GM21390 (cell line): ENCODE results near the gene LTBP1.
A peak's percentile ranks its signal among the peaks of the same experiment; 100 is the strongest.

ENCODE experiments used
- ATAC-seq: cut with Tn5 transposase; IDR thresholded peaks from one replicate; pipeline ENCODE4 v1.9.1; 2021; ENCODE audit not compliant: unreplicated experiment

Gene LTBP1

DNA sequence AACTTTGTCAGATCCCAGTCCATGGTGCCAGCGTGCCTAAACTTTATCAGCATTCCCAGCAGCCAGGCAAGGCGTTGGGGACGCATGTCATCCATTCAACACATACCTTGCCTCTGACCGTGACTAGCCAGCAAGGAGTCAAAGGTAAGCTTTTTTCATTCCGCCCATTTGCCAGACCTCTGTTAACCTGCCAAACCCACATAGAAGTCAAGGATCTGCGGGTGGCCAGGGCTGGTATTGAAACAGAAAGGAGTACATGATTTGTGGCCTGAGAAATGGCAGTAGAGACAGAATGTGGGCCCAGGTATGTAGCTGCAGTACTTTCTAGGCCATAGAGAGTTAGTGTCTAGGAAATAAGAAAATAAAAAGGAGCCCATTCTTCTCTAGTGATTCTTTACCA, 240.2 kb downstream of the LTBP1 start:
- ATAC-seq = no peak

DNA sequence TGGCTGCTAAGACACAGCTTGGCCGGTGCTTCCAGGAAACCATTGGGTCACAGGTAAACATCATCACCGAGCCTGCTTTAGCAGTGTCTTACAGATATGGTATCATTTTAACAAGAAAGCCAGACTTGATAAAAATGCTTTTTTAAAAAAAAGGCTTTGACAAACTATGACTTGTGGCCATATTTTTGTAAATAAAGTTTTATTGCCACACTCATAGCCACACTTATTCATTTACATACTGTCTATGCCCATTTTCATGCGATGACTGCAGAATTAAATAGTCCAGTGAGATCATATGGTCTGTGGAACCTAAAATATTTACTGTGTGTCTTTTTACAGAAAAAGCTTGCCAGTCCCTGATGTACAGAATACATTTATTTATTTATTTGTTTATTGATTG, 242.0 kb downstream of the LTBP1 start:
- no peak for ATAC-seq

DNA sequence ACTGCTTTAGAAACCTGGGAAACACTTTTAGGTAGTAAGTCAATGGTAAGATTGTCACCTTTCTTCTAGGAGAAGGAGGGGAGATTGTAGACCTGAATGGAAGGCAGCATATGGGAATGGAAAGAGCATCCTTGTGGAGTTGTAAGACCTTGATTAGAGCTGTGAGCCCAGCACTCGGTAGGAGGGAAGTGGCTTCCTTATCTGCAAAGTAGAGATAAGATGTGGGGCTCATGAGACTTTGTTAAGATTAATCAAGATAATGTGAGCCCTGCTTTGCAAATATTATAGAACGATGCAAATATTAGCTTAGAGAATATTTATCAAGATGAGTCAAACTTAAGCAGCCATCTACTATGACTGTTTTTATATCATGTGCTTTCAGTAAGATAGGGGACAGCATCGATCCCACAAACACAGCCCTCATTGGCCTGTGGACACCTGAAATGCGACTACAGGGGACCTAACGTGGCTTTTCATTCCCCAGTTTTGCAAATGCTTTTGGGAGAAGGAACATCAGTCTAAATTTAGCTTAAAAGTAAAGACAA, 243.7 kb downstream of the LTBP1 start:
- no peak for ATAC-seq

DNA sequence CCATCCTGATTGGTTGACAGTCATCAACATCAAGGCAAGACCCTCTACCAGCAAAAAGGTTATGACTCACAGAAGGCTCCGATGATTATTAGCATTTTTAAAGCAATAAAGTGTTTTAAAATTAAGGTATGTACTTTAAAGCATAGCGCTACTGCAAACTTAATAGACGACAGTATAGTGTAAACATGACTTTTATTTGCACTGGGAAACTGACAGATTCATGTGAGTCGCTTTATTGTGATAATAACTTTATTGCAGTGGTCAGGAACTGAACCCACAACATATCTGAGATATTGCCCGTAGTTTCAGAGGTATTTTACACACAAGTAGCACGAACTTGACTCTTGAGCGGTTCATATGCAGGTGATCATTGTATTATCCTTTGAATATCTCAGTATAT, 249.1 kb downstream of the LTBP1 start:
- ATAC-seq = no peak

GRCh38 chr2:33196700-33197099, 249.9 kb downstream of the LTBP1 start:
- no peak for ATAC-seq

DNA sequence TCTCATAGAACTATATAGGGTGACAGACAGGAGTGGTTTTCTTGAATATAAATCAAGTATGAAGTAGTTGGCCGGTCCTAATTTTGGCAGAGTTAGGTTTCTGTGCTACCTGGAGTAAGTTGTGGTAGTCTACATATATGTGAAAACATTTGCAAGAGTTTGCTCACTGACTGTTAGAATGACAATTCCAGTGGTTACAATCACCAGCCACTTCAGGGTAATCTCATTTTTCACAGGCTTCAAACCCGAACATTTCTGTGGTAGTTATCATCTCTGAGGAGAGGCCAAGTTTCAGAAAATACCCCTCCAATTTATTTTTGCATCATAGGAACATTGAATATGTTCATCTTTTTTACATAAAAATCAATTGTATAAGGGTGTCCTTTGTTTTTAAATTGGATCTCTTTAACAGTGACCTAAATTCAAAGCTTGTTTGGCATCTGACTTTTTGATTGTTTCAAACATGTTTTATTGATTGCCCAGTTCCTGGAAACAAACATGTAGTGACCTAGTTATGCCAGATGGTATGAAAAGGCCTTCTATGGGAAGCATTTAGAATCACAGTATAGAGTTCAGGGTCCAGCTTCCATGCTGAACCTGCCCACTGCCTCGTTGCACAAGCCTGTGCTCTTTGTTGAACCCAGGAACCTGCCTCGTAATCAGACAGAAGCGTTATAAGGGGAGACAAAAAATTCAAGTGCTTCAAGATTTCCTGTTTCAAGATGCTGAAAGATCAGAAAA, 250.6 kb downstream of the LTBP1 start:
- ATAC-seq = no peak

DNA sequence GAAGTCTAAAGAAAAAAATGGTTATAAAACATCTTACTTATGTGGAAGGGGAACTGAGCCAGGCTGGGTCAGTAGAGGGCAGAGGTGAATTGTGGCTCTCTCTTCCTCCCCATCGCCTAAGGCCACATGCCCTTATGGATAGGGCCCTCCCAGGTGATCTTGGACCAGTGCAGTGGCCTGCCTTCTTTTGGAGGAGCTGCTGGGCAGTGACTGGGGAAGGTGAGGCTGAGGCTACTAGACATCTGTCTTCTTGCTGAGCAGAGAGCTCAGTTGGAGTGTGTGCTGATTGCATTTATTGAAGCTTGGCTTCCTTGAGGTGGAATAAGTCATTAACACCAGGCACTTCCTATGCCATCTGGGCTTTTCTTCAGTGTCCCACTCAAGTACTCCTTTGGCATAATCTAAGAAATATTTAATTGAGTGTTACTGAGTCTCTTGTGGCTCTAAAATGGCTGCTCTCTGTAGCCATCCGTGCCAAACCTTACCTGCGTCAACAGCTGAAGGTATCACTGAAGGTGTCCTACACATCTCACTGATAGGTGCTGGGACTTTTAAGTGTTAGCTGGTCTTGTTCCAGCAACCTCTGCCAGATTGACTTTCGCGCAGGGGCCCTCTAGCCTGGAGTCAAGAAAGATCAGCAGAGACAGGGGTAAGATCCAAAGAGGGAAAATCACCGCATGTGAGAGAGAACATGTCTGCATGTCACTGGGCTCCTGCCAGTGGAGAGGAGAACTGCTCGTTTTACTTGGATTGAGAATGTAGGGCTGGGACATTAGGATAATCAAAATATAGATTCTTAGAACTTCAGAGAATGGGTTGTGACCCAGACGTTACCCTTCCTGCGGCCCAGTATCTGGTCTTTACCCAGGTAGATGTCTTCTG, 256.1 kb downstream of the LTBP1 start:
- ATAC-seq = no peak

DNA sequence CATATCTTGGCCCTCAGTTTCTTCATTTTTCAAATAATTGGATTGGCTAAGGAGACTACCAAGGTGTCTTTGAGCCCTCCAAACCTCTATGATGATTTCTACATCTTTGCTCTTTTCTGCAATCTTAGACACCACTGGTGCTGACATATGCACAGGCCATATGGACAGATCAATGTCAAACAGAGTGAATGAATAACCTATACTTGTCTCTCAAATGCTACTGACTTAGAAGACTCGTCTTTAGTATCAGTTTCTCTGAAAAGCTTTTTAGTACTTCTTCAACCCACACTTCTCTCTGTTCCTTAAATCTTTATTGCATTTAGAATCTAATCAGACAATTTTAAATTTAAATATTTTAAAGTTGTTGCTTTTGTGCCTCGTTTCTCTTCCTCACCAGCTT, 258.2 kb downstream of the LTBP1 start:
- peak; percentile 54 for ATAC-seq

GRCh38 chr2:33205693-33206434, 259.1 kb downstream of the LTBP1 start:
- ATAC-seq = peak; percentile 96

DNA sequence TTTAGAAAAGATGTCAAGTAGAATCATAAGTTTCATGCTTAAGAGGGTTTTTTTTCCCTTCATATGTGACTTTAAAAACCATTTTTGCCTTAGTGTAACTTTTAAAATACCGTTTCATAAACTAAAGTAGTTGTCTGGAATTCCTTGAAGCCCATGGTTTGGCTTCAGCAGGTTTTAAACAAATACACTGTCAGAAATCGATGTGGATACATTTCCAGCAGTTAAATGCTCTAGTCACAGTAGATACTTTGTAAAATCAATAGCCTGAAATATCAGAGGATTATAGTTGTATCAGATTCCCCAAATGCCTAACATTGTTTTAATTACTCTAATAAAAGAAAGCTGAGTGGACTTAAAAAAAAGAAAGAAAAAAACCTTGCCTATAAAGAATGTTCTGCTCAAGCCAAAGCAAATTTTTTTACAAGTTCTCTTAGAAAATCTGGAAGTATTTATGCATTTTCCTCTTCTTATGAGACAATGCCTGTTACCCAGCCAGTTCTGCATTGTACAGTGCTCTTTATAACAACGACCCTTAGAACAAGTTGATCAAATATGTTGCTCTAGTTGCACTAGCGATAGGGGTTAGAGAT, 260.5 kb downstream of the LTBP1 start:
- no peak for ATAC-seq

GRCh38 chr2:33208400-33208799, 261.6 kb downstream of the LTBP1 start:
- ATAC-seq = no peak

GRCh38 chr2:33209976-33210375, 263.2 kb downstream of the LTBP1 start:
- no peak for ATAC-seq

DNA sequence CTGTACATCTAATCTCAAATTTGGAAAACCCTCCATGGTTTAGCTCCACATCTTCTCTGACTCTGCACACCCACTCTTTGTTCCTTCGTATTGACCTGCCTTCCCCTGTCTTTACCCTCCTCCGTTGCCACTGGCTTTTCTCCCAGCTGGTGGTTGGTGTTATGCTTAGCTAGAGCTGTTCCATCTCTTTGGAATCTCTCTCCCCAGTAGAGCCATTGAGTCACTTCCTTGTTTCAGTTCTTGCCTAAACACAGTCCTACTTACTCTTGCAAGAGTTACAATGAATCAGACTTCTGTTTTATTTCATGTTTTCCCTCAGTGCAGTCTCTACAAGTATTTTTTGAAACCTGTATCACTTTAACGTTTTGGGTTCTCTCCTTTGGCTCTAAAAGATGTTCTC, 263.9 kb downstream of the LTBP1 start:
- ATAC-seq = no peak

DNA sequence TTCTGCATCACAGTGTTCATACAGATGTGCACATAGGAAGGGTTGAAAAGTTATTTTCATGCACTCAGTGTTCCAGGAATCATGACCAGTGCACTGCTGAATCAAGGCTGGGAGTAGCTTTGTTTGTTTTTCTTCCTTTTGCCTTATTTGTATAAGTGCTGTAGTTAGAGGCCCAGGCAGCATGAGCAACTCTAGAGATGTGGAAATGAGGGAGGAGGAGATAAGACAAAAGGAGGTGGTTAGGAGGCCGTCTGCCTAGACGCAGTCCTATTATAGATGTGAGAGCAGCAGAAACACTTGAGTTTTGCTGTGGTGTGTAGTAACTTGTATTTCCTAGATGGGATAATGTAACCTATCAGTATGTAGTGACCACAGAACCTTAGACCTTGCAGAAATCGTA, 265.4 kb downstream of the LTBP1 start:
- ATAC-seq = no peak

DNA sequence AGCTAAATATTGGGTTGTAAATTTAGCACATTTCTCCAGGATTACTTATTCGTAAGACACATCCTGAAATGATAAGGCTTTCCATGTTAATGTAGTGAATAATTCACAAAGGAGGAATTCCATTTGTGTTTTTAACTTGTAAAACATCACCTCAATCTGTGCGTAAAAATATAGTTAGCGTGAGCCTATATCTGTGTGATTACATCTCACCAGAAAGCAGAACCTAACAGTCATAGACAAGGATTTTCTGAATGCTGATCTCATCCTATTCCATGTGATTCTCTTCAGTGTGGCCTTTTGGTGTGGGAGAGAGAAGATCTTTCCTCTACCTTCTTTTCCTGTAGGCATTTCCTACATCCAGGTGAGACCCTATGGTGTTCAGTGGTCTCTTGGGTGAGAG, 266.5 kb downstream of the LTBP1 start:
- no peak for ATAC-seq

DNA sequence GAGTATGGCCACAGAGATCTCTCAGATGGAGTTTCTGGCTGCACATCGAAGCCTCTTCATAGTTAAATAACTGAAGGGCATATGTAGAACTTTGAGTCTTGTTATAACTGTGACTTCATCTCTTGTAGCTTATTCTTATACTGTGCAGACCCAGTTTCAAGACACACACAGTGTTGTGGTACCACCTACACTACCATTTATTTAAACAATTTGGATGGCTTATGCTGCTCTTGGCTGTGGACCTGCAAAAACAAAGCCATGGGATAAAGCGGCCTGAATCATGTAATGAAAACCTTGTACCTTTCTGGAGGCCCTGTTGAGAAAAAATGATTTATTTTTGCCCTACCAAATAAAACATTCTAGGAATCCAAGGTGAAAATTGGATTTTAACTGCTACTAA, 266.9 kb downstream of the LTBP1 start:
- no peak for ATAC-seq

- ATAC-seq = peak; percentile 55
Observed at GRCh38 chr2:33214436-33214835, 267.7 kb downstream of the LTBP1 start.

DNA sequence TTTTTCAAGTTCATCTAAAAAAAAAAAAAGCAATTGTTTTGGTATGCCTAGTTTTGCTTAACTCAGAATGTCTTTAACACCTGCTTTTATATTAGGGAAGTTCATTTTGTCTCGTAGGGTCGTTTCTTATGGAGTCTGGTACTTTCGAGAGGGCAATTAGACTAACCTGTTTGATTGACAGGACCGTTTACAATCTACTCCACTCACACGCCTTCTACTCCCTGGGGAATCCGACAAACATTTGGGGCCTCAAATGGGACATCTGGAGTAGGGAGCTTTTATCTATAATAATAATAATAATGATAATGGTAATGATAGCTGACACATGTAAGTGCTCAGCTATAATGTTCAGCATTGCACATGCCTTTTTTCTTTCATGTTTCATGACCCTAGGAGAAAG, 268.1 kb downstream of the LTBP1 start:
- ATAC-seq = no peak

GRCh38 chr2:33215299-33215698, 268.5 kb downstream of the LTBP1 start:
- ATAC-seq = no peak

DNA sequence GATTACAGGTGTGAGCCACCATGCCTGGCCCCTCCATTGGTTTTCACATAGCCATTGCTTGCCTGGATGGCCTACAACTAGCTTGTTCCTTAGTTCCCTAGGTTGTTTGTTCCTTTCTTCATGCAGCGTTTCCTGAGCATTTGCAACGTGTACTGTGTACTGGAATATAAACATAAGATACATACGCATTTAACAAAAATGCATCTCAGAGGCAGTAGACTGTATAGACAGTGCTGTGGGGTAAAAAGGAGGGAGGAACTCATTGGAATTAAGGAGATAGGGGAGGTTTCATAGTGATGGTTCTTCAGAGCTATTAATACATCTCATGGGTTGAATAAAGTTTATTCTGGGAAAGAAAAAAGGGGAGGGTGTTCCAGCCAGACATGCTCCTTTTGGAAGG, 269.2 kb downstream of the LTBP1 start:
- no peak for ATAC-seq
